ENCODE results near the gene TBC1D24.

- no peak for TF ChIP-seq CTCF (IDR thresholded peaks at IDR 0.05; ENCODE audit: low read length)
- no peak for TF ChIP-seq EZH2 (IDR thresholded peaks at IDR 0.05; ENCODE audit: borderline replicate concordance, low read length)
Observed at GRCh38 chr16:2468233-2468724, 6.6 kb upstream of the TBC1D24 start.

Measured in OCI-LY1 (cell line).